GM20000 (cell line): Measurements from ENCODE around the gene ZNF609.

Experiments
- DNase-seq: peaks from one replicate; pipeline ENCODE4 v3.0.0; 2012; ENCODE audit warnings: low spot score
- TF ChIP-seq, protein P1 (sequence below): IDR thresholded peaks from 2 replicates; pipeline ENCODE4 v1.5.1; 2012; ENCODE audit warnings: mild to moderate bottlenecking, control low read depth; ENCODE audit errors: extremely low read depth, missing control alignments

Gene ZNF609

DNA sequence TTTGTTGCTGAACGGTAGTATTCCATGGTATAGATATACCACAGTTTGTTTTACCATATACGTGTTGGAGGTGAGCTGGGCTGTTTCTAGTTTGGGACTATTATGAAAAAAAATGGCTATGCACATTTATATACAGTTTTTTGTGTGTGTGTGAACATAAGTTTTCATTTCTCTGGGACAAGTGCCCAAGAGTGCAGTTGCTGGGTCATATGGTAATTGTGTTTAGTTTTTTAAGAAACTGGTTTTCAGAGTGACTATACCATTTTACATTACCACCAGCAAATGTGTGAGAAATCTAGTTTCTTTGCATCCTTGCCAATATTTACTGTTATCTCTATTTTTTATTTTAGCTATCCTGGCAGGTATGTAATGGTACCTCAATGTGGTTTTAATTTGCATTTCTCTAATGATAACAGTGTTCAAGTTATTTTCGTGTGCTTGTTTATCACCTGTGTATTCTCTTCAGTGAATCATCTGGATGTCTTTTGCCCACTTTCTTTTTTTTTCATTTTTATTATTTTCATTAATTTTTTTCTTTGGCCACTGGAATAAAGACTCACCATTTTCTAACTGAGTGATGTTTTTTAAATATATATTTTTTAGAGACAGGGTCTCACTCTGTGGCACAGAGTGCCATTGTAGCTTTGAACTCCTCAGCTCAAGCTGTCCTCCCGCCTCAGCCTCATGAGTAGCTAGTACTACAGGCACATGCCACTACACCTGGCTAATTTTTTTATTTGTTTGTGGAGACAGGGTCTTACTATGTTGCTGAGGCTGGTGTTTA lies 75.3 kb downstream of the ZNF609 start:
- DNase-seq: no peak
- TF ChIP-seq, protein P1, sequence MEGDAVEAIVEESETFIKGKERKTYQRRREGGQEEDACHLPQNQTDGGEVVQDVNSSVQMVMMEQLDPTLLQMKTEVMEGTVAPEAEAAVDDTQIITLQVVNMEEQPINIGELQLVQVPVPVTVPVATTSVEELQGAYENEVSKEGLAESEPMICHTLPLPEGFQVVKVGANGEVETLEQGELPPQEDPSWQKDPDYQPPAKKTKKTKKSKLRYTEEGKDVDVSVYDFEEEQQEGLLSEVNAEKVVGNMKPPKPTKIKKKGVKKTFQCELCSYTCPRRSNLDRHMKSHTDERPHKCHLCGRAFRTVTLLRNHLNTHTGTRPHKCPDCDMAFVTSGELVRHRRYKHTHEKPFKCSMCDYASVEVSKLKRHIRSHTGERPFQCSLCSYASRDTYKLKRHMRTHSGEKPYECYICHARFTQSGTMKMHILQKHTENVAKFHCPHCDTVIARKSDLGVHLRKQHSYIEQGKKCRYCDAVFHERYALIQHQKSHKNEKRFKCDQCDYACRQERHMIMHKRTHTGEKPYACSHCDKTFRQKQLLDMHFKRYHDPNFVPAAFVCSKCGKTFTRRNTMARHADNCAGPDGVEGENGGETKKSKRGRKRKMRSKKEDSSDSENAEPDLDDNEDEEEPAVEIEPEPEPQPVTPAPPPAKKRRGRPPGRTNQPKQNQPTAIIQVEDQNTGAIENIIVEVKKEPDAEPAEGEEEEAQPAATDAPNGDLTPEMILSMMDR: no peak

DNA sequence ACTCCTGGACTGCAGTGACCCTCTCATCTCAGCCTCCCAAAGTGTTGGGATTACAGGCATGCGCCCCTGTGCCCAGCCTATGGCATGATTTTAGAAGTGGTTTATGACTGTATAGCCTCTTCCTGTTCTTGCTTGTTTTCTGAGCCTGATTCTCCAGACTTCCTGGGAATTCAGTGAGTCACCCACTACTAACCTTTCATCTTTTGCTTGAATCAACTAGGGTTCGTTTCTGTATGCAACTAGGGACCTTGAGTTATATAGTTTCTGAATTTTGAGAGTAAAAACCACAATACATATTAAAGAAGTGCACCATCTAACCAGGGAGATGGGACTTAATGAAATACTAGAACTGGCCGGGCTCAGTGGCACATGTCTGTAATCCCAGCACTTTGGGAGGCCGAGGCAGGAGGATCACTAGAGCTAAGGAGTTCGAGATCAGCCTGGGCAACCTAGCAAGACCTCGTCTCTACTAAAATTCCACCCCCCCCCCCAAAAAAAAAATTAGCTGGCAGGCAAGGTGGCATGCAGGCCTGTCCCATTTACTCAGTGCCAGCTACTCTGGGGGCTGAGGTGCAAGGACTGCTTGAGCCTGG lies 76.0 kb downstream of the ZNF609 start:
- no peak for DNase-seq
- TF ChIP-seq, protein P1: no peak

DNA sequence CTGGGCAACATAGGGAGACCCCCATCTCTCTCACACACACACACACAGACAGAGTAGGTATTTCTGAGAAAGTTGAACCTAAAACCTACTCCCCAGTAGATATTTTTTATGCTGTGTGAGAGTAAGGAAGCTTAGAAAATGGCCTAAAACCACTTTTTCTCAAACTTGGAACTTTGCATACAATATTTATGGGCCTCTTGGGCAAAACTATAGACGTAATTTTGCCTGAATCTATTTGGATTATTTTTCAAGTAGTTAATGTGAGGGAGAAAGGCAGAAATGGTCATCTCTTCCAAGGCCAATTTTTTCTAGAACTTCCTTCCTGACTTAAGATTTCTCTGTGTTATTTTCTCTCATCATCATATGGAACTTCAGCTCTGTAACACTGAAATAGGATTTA lies 81.7 kb downstream of the ZNF609 start:
- DNase-seq: no peak
- TF ChIP-seq, protein P1: no peak

DNA sequence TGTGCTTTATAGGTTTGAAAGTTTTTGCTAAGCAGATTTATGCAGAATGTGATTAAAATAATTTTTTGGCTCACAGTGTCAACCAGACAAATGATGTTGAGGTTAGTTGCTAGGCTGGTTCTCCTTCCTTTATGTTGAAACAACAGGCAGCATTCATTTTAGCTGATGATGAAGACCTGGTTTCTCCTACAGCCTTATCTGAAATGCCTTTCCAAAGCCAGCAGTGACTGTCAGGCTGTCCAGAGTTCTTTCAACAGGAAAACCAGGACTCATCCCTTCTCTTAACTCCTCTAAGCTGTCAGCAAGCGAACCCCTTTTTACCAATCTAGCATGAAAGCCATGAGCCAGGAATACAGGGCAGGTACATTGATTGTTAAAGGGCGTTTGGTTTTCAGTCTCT lies 84.1 kb downstream of the ZNF609 start:
- TF ChIP-seq, protein P1: no peak
- no peak for DNase-seq

DNA sequence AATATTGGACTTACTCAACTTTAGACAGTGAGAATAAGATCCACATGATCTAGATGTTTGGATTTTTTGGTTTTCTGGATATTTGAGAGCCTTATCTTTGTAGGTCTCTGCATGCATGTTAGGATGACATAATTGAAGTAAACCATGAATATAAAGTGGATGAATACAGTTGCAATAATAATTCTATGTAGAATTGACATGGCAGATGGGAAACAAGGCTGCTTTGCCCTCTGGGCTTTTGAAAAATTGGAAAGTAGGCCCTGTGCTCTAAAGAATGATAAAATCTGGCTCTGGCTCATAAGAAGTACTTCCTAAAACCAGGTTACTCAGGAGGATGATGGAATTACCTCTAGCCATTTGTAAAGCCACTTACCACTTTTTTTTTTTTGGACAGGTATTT lies 86.9 kb downstream of the ZNF609 start:
- TF ChIP-seq, protein P1: no peak
- no peak for DNase-seq

DNA sequence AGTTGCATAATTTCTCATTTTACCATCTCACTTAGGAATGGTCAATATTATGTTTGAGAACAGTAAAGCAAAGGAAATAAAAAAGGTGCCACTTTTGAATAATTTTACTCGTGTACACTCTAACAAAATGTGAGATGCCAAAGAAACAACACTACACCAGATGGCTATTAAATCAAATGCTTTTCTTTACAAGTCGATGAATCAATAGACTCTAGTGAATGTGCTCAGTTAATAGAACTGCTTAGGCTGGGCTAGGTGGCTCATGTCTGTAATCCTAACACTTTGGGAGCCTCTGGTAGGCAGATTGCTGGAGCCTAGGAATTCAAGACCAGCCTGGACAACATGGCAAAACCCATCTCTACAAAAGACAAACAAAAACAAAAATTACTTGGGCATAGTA lies 87.9 kb downstream of the ZNF609 start:
- no peak for DNase-seq

DNA sequence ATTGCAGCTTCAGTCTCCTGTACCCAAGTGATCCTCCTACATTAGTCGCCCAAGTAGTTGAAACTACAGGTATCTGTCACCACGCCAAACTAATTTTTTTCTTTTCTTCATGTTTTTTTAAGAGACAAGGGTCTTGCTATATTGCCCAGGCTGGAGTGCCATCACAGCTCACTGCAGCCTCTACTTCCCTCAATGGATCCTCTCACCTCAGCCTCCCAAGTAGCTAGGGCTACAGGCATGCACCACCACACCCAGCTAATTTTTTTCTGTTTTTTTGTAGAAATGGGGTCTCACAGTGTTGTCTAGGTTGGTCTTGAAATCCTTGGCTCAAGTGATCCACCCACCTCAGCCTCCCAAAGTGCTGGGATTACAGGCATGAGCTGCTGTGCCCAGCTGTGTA lies 89.5 kb downstream of the ZNF609 start:
- TF ChIP-seq, protein P1: no peak
- no peak for DNase-seq

More for the DNA sequence above, 87.9 kb downstream of the ZNF609 start:
- TF ChIP-seq, protein P1: no peak
